ENCODE results near the gene JUNB. TPM values are rescaled to one million over a fixed set of nuclear protein-coding genes. Genes with fewer than 3 reads are reported as not detected.
"Not testable (repeated sequence)": the region's sequence is repeated elsewhere in the genome, so short reads cannot be mapped to it uniquely, and the experiment has no call there.

The JUNB gene
- total RNA-seq, 1 experiment from 2014 or later, result 16.4 TPM

- TF ChIP-seq CTCF (IDR thresholded peaks at IDR 0.05; ENCODE audit: insufficient read depth in 1 of 2, low read depth in 1 of 2, low read length in 1 of 2, severe bottlenecking in 1 of 2, unreplicated experiment in 1 of 2), result no peak
- no peak overlapping the region for H3K27ac Mint-ChIP-seq (ENCODE audit: unreplicated experiment)
- Histone ChIP-seq H3K27me3 (replicated peaks; ENCODE audit: control insufficient read depth, insufficient read depth, low read length) (no peaks in the 10 kb centered on the region), H3K4me1 (no peaks in the 10 kb centered on the region), H3K9me3 (no peaks in the 10 kb centered on the region), H3K4me3 (ENCODE audit: low read depth, low read length) (no peak overlapping the region), H3K36me3 (ENCODE audit: control insufficient read depth, insufficient read depth, low read length) (no peaks in the 10 kb centered on the region; the same call in 1 of the 2 replicates)
- intact Hi-C loops (cut with micrococcal nuclease; ENCODE audit: unreplicated experiment), result no loop called here
- no TSS peak for BruUV-seq (replicated peaks)
- POLR2A ChIA-PET, result interaction anchor here (0.5 to 0.6 kb wide), 2 partner anchors 40 to 1690 kb away, joined by 4 to 5 read pairs; no protein-coding TSS in a partner anchor
- CTCF ChIA-PET, result interaction anchor here (0.6 to 0.7 kb wide), 2 partner anchors 552 to 1119 kb away, joined by 3 to 5 read pairs; no protein-coding TSS in a partner anchor
- no peaks in the 10 kb centered on the region for H3K4me1 Mint-ChIP-seq (ENCODE audit: low read depth, unreplicated experiment)
- H3K27me3 Mint-ChIP-seq (ENCODE audit: insufficient read depth, unreplicated experiment), result no peaks in the 10 kb centered on the region
- no peak for DNase-seq
- H3K9me3 Mint-ChIP-seq (ENCODE audit: unreplicated experiment), result no peaks in the 10 kb centered on the region
- H3K4me3 Mint-ChIP-seq (ENCODE audit: unreplicated experiment), result no peak overlapping the region
- no peaks in the 10 kb centered on the region for H3K36me3 Mint-ChIP-seq (ENCODE audit: insufficient read depth, unreplicated experiment)
These were observed 23.8 kb downstream of the JUNB start for GRCh38 chr19:12815088-12815487.

GRCh38 chr19:12817188-12817587 is 25.9 kb downstream of the JUNB start:
- H3K27ac Mint-ChIP-seq (ENCODE audit: unreplicated experiment); H3K36me3 ChIP-seq (ENCODE audit: control insufficient read depth, insufficient read depth, low read length); intact Hi-C loops (cut with micrococcal nuclease; ENCODE audit: unreplicated experiment); H3K27me3 Mint-ChIP-seq (ENCODE audit: insufficient read depth, unreplicated experiment); H3K27me3 ChIP-seq (replicated peaks; ENCODE audit: control insufficient read depth, insufficient read depth, low read length); BruUV-seq (replicated peaks); H3K9me3 ChIP-seq; DNase-seq; H3K4me3 ChIP-seq (ENCODE audit: low read depth, low read length); H3K9me3 Mint-ChIP-seq (ENCODE audit: unreplicated experiment); POLR2A ChIA-PET; H3K36me3 Mint-ChIP-seq (ENCODE audit: insufficient read depth, unreplicated experiment); H3K4me1 Mint-ChIP-seq (ENCODE audit: low read depth, unreplicated experiment); H3K4me1 ChIP-seq; H3K4me3 Mint-ChIP-seq (ENCODE audit: unreplicated experiment): not testable (repeated sequence)
- CTCF ChIA-PET, result interaction anchor here (0.6 kb wide), 1 partner anchor 26 kb away, joined by 3 read pairs; the partner anchor contains the start of gene JUNB

GRCh38 chr19:12817810-12818209 is 26.5 kb downstream of the JUNB start:
- H3K4me3 ChIP-seq (ENCODE audit: low read depth, low read length); H3K4me1 Mint-ChIP-seq (ENCODE audit: low read depth, unreplicated experiment); H3K36me3 Mint-ChIP-seq (ENCODE audit: insufficient read depth, unreplicated experiment); intact Hi-C loops (cut with micrococcal nuclease; ENCODE audit: unreplicated experiment); H3K27me3 Mint-ChIP-seq (ENCODE audit: insufficient read depth, unreplicated experiment); POLR2A ChIA-PET; H3K36me3 ChIP-seq (ENCODE audit: control insufficient read depth, insufficient read depth, low read length); H3K4me1 ChIP-seq; H3K9me3 ChIP-seq; H3K27ac Mint-ChIP-seq (ENCODE audit: unreplicated experiment); H3K27me3 ChIP-seq (replicated peaks; ENCODE audit: control insufficient read depth, insufficient read depth, low read length); H3K9me3 Mint-ChIP-seq (ENCODE audit: unreplicated experiment); H3K4me3 Mint-ChIP-seq (ENCODE audit: unreplicated experiment); BruUV-seq (replicated peaks); CTCF ChIA-PET; DNase-seq: not testable (repeated sequence)

GRCh38 chr19:12821761-12822160 is 30.5 kb downstream of the JUNB start:
- Mint-ChIP-seq H3K4me3 (ENCODE audit: unreplicated experiment) (no peak overlapping the region), H3K27ac (ENCODE audit: unreplicated experiment) (no peak overlapping the region), H3K27me3 (ENCODE audit: insufficient read depth, unreplicated experiment) (no peaks in the 10 kb centered on the region), H3K36me3 (ENCODE audit: insufficient read depth, unreplicated experiment) (no peaks in the 10 kb centered on the region), H3K4me1 (ENCODE audit: low read depth, unreplicated experiment) (no peaks in the 10 kb centered on the region), H3K9me3 (ENCODE audit: unreplicated experiment) (no peaks in the 10 kb centered on the region)
- CTCF ChIA-PET, result no interaction called here
- no peak for DNase-seq
- intact Hi-C loops (cut with micrococcal nuclease; ENCODE audit: unreplicated experiment), result no loop called here
- H3K4me1 ChIP-seq, result no peaks in the 10 kb centered on the region
- no peak overlapping the region for H3K4me3 ChIP-seq (ENCODE audit: low read depth, low read length)
- no TSS peak for BruUV-seq (replicated peaks)
- POLR2A ChIA-PET, result interaction anchor here (0.7 kb wide), 1 partner anchor 49 kb away, joined by 4 read pairs; no protein-coding TSS in a partner anchor
- no peak for TF ChIP-seq CTCF (IDR thresholded peaks at IDR 0.05; ENCODE audit: insufficient read depth in 1 of 2, low read depth in 1 of 2, low read length in 1 of 2, severe bottlenecking in 1 of 2, unreplicated experiment in 1 of 2)
- no peaks in the 10 kb centered on the region for H3K36me3 ChIP-seq (ENCODE audit: control insufficient read depth, insufficient read depth, low read length)
- H3K9me3 ChIP-seq, result no peaks in the 10 kb centered on the region
- H3K27me3 ChIP-seq (replicated peaks; ENCODE audit: control insufficient read depth, insufficient read depth, low read length), result no peaks in the 10 kb centered on the region
